H1 (cell line): Measurements from ENCODE around the gene BCHE. TPM values are rescaled to one million over a fixed set of nuclear protein-coding genes. Genes with fewer than 3 reads are reported as not detected.

ENCODE experiments used
- CTCF ChIA-PET: fragments of 300-600 bp; sonication (Branson Sonifier 250); formaldehyde crosslinking; loops from one replicate; lab custom pipeline; 2021; ENCODE audit not compliant: partially characterized antibody; lab: Charles Lee
- POLR2A ChIA-PET: fragments of 300-600 bp; sonication (Branson Sonifier 250); formaldehyde crosslinking; loops from one replicate; lab custom pipeline; 2021; ENCODE audit warnings: inconsistent platforms; ENCODE audit not compliant: partially characterized antibody; lab: Charles Lee
- DNase-seq, 2 experiments: peaks; one replicate each; pipeline versions ENCODE4 v3.0.0 to v3.0.0-alpha.2; 2010 to 2022; ENCODE audit warnings: low spot score in 2 of 2, low read depth in 1 of 2, mixed read lengths in 1 of 2
- FAIRE-seq: peaks from 2 replicates; lab custom pipeline; 2011; peaks lifted over from hg19 to GRCh38; lab: Jason Lieb, UNC
- H2AFZ ChIP-seq: 2 replicates; pipeline ENCODE4 v1.8.1; 2012; ENCODE audit warnings: low read length, inconsistent platforms
- H2AK5ac ChIP-seq: 2 replicates; pipeline ENCODE4 v1.6.1; 2013; ENCODE audit warnings: low read depth, low read length
- H2BK120ac ChIP-seq: replicated peaks from 2 replicates; pipeline ENCODE3; 2013; ENCODE audit warnings: low read depth, low read length, inconsistent platforms
- H2BK12ac ChIP-seq: 2 replicates; pipeline ENCODE4 v1.6.1; 2013; ENCODE audit warnings: low read depth, low read length
- H2BK15ac ChIP-seq: 2 replicates; pipeline ENCODE4 v1.6.1; 2013; ENCODE audit warnings: low read length
- H2BK20ac ChIP-seq: 2 replicates; pipeline ENCODE4 v1.6.1; 2013; ENCODE audit warnings: low read length
- H2BK5ac ChIP-seq: 2 replicates; pipeline ENCODE4 v1.6.1; 2013; ENCODE audit warnings: low read depth, low read length
- H3K14ac ChIP-seq: 2 replicates; pipeline ENCODE4 v1.6.1; 2013; ENCODE audit warnings: inconsistent platforms; ENCODE audit not compliant: insufficient read length
- H3K18ac ChIP-seq: 2 replicates; pipeline ENCODE4 v1.6.1; 2013; ENCODE audit warnings: low read length; ENCODE audit errors: extremely low read depth
- H3K23ac ChIP-seq: 2 replicates; pipeline ENCODE4 v1.6.1; 2013; ENCODE audit warnings: inconsistent platforms; ENCODE audit not compliant: insufficient read length
- H3K23me2 ChIP-seq: 2 replicates; pipeline ENCODE4 v1.6.1; 2013; ENCODE audit warnings: low read depth, low read length
- H3K27ac ChIP-seq: 2 replicates; pipeline ENCODE4 v1.6.1; 2011; ENCODE audit warnings: low read depth, low read length, inconsistent platforms
- H3K27me3 ChIP-seq, 4 experiments: replicated peaks in 1 of 4; 1 replicate in 1 of 4; 2 replicates in 3 of 4; pipeline versions ENCODE4 v1.6.1 to v1.8.1; 2011 to 2013; ENCODE audit warnings: low read length in 3 of 4, mild to moderate bottlenecking in 3 of 4, inconsistent platforms in 2 of 4, mixed read lengths in 2 of 4, moderate library complexity in 1 of 4; ENCODE audit not compliant: control insufficient read depth in 3 of 4, insufficient read depth in 3 of 4; ENCODE audit errors: extremely low read depth in 1 of 4
- H3K36me3 ChIP-seq, 4 experiments: 2 replicates each; pipeline versions ENCODE4 v1.6.1 to v1.8.1; 2011 to 2013; ENCODE audit warnings: mild to moderate bottlenecking in 4 of 4, low read length in 3 of 4, moderate library complexity in 2 of 4, control low read depth in 1 of 4, inconsistent platforms in 1 of 4; ENCODE audit not compliant: insufficient read depth in 4 of 4, control insufficient read depth in 2 of 4
- H3K4ac ChIP-seq: replicated peaks from 2 replicates; pipeline ENCODE3; 2013; ENCODE audit warnings: low read length, low read depth, mixed read lengths, inconsistent platforms; ENCODE audit not compliant: insufficient read length
- H3K4me1 ChIP-seq, 4 experiments: replicated peaks in 1 of 4; 1 replicate in 1 of 4; 2 replicates in 3 of 4; pipeline versions ENCODE4 v1.6.1 to v1.8.1; 2011 to 2013; ENCODE audit warnings: low read length in 3 of 4, inconsistent platforms in 2 of 4, mixed read lengths in 1 of 4; ENCODE audit not compliant: insufficient read depth in 4 of 4, control insufficient read depth in 3 of 4
- H3K4me2 ChIP-seq, 2 experiments: 2 replicates each; pipeline versions ENCODE4 v1.6.1 to v1.8.1; 2011 to 2013; ENCODE audit warnings: low read depth in 2 of 2, low read length in 2 of 2, control low read depth in 1 of 2, inconsistent platforms in 1 of 2, mild to moderate bottlenecking in 1 of 2; ENCODE audit not compliant: insufficient read depth in 1 of 2
- H3K4me3 ChIP-seq, 4 experiments: fragments of 200-600, 300-600 bp in 1 of 4; sonication (generic), shearing (Covaris generic), sonication (Bioruptor Twin) in 1 of 4; 2 replicates each; pipeline versions ENCODE4 v1.5.1 to v1.8.1; 2011 to 2016; ENCODE audit warnings: low read length in 4 of 4, low read depth in 3 of 4, control low read depth in 2 of 4, inconsistent platforms in 2 of 4, mild to moderate bottlenecking in 2 of 4, mixed read lengths in 1 of 4, moderate library complexity in 1 of 4; ENCODE audit not compliant: insufficient read depth in 2 of 4; ENCODE audit errors: extremely low read depth in 1 of 4
- H3K56ac ChIP-seq: replicated peaks from 2 replicates; pipeline ENCODE3; 2013; ENCODE audit warnings: low read depth, mild to moderate bottlenecking, mixed read lengths, low read length, inconsistent platforms; ENCODE audit not compliant: insufficient read length
- H3K79me1 ChIP-seq: 2 replicates; pipeline ENCODE4 v1.6.1; 2013; ENCODE audit warnings: low read depth, low read length, control low read depth
- H3K79me2 ChIP-seq, 2 experiments: 2 replicates each; pipeline versions ENCODE4 v1.6.1 to v1.8.1; 2012 to 2013; ENCODE audit warnings: low read length in 2 of 2, mild to moderate bottlenecking in 2 of 2, inconsistent platforms in 1 of 2; ENCODE audit not compliant: insufficient read depth in 2 of 2, control insufficient read depth in 1 of 2
- H3K9ac ChIP-seq, 4 experiments: replicated peaks in 1 of 4; 1 replicate in 1 of 4; 2 replicates in 3 of 4; pipeline versions ENCODE4 v1.6.1 to v1.8.1; 2011 to 2013; ENCODE audit warnings: low read depth in 3 of 4, low read length in 3 of 4, control low read depth in 2 of 4, mild to moderate bottlenecking in 2 of 4, moderate library complexity in 2 of 4, inconsistent platforms in 1 of 4; ENCODE audit errors: extremely low read depth in 1 of 4
- H3K9me3 ChIP-seq, 2 experiments: 2 replicates each; pipeline versions ENCODE4 v1.6.1 to v1.8.1; 2012 to 2013; ENCODE audit warnings: mild to moderate bottlenecking in 2 of 2, moderate library complexity in 2 of 2, control low read depth in 1 of 2, inconsistent platforms in 1 of 2, low read depth in 1 of 2, low read length in 1 of 2, mixed read lengths in 1 of 2; ENCODE audit not compliant: insufficient read depth in 2 of 2
- H4K20me1 ChIP-seq, 2 experiments: replicated peaks in 1 of 2; 2 replicates each; pipeline versions ENCODE3 to v1.8.1; 2011 to 2013; ENCODE audit warnings: inconsistent platforms in 2 of 2, low read length in 2 of 2, mild to moderate bottlenecking in 1 of 2; ENCODE audit not compliant: insufficient read depth in 2 of 2, control insufficient read depth in 1 of 2
- H4K5ac ChIP-seq: 2 replicates; pipeline ENCODE4 v1.6.1; 2013; ENCODE audit warnings: low read length, low read depth, mixed read lengths, inconsistent platforms; ENCODE audit not compliant: insufficient read length
- H4K8ac ChIP-seq: 2 replicates; pipeline ENCODE4 v1.8.0; 2013; ENCODE audit warnings: mild to moderate bottlenecking, moderate library complexity, low read length, inconsistent platforms; ENCODE audit not compliant: insufficient read depth; ENCODE audit errors: extremely low read depth
- H4K91ac ChIP-seq: replicated peaks from 2 replicates; pipeline ENCODE3; 2013; ENCODE audit warnings: low read length, mixed read lengths, inconsistent platforms; ENCODE audit not compliant: insufficient read length
- CBX5 ChIP-seq: fragments of 300-800, 300-1000 bp; sonication (generic); IDR thresholded peaks from 2 replicates; pipeline ENCODE4 v1.7.1; 2016; ENCODE audit warnings: antibody characterized with exemption, low read length, low read depth
- EZH2 ChIP-seq: fragments of 200-600 bp; sonication (generic); IDR thresholded peaks from 2 replicates; pipeline ENCODE4 v1.7.1; 2012; ENCODE audit warnings: low read depth, mild to moderate bottlenecking, moderate library complexity, low read length, inconsistent platforms; ENCODE audit not compliant: severe bottlenecking
- GABPA ChIP-seq: IDR thresholded peaks from 2 replicates; pipeline ENCODE4 v1.6.1; 2011; ENCODE audit warnings: mild to moderate bottlenecking, low read length, moderate library complexity, borderline replicate concordance; ENCODE audit not compliant: insufficient read depth
- KDM4A ChIP-seq: IDR thresholded peaks from one replicate; pipeline ENCODE4 v1.7.1; 2012; ENCODE audit warnings: low read depth, mild to moderate bottlenecking, moderate library complexity, low read length, inconsistent platforms; ENCODE audit not compliant: severe bottlenecking
- NANOG ChIP-seq: IDR thresholded peaks from 2 replicates; pipeline ENCODE4 v1.6.1; 2011; ENCODE audit warnings: low read length, low read depth, mild to moderate bottlenecking, inconsistent platforms; ENCODE audit not compliant: insufficient read depth, poor library complexity, severe bottlenecking
- POLR2A ChIP-seq, 2 experiments: IDR thresholded peaks; 1 replicate in 1 of 2; 2 replicates in 1 of 2; pipeline ENCODE4 v1.6.1; 2011; ENCODE audit warnings: low read depth in 2 of 2, low read length in 2 of 2, mild to moderate bottlenecking in 2 of 2; ENCODE audit errors: control extremely low read depth in 1 of 2
- POLR2AphosphoS5 ChIP-seq: IDR thresholded peaks from 2 replicates; pipeline ENCODE4 v1.6.1; 2011; ENCODE audit warnings: low read depth, low read length
- SIRT6 ChIP-seq: IDR thresholded peaks from one replicate; pipeline ENCODE4 v1.7.1; 2012; ENCODE audit warnings: low read length, inconsistent platforms
- SIX5 ChIP-seq: IDR thresholded peaks from 2 replicates; pipeline ENCODE4 v1.6.1; 2011; ENCODE audit warnings: mild to moderate bottlenecking, low read depth, low read length
- SRF ChIP-seq: IDR thresholded peaks from 2 replicates; pipeline ENCODE4 v1.6.1; 2011; ENCODE audit warnings: mild to moderate bottlenecking, low read depth, low read length, moderate library complexity
- TAF7 ChIP-seq: optimal IDR thresholded peaks from 2 replicates; pipeline ENCODE3; 2011; ENCODE audit warnings: low read depth, mild to moderate bottlenecking, inconsistent platforms, low read length, moderate library complexity, borderline replicate concordance
- TEAD4 ChIP-seq: IDR thresholded peaks from 2 replicates; pipeline ENCODE4 v1.6.1; 2012; ENCODE audit warnings: low read depth, low read length, inconsistent platforms, mixed read lengths
- YY1 ChIP-seq: IDR thresholded peaks from 2 replicates; pipeline ENCODE4 v1.6.1; 2011; ENCODE audit warnings: low read depth, mild to moderate bottlenecking, low read length
- WGBS, 2 experiments: shearing (Covaris generic) in 1 of 2; methylation state at CpG; one replicate each; pipeline versions ENCODE4 v1.1.6 to v1.1.7; 2013 to 2015; ENCODE audit warnings: low lambda C conversion rate in 2 of 2, mixed read lengths in 2 of 2, inconsistent platforms in 1 of 2, low coverage in 1 of 2, missing lambda C conversion rate in 1 of 2; ENCODE audit not compliant: insufficient replicate concordance in 2 of 2, insufficient coverage in 1 of 2, insufficient read length in 1 of 2; ENCODE audit errors: extremely low coverage in 1 of 2, missing lambda C conversion rate in 1 of 2; 5-methylcytosine and 5-hydroxymethylcytosine counted together
- polyA plus RNA-seq, 7 experiments: library from polyadenylated mRNA; depleted of rRNA in 3 of 7; stranded (reverse) in 5 of 7; unstranded in 2 of 7; fragments of >200 nt in 5 of 7; fragments of 200-250 nt in 2 of 7; gene quantifications; 1 replicate in 5 of 7; 2 replicates in 1 of 7; 4 replicates in 1 of 7; pipeline versions ENCODE4 v1.2.1 to v1.2.3, GENCODE V29; 2011 to 2013; ENCODE audit warnings: missing spikeins in 2 of 7, mixed read lengths in 2 of 7
- total RNA-seq: library from RNA; stranded (reverse); fragmentation: NEBNext Ultra II Directional; extraction: Animal tissue kit (Norgen Biotek cat#: 25700); gene quantifications from 2 replicates; pipeline ENCODE4 v1.2.1, GENCODE V29; 2021
- TF ChIP-seq, protein P1 (sequence below): IDR thresholded peaks from 2 replicates; pipeline ENCODE4 v1.6.1; 2012; ENCODE audit warnings: low read length, inconsistent platforms

The BCHE gene
- total and polyA plus RNA-seq, 2 of the 8 experiments (the other 6 are each of a cell fraction or from before 2014, with no cell fraction given): 0.56 to 1.9 TPM

DNA sequence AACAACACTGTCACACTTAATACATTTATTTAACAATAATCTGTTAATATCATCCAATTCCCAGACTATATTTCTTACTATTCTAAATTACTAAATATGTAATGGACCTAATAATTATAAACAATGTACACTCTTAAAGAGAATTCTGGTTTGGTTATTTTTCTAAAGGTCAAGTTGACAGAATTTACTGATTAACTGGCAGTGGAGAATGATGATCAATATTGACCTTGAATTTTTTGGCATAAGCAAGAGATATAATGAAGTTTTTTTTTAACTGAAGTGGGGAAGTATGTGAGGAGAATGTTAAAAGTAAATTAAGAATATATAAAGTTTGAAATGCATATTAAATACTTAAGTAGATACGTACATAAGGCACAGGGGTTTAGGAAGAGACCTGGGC, 33.8 kb downstream of the BCHE start:
- Histone ChIP-seq H2AFZ (no peak overlapping the region), H3K4ac (no peak overlapping the region), H4K8ac (no peak overlapping the region), H3K79me1 (no peaks in the 10 kb centered on the region), H3K23ac (no peak overlapping the region), H3K14ac (no peak overlapping the region), H2BK15ac (no peak overlapping the region), H4K20me1 (no peaks in the 10 kb centered on the region), H3K4me3 (no peak overlapping the region), H3K4me2 (no peak overlapping the region), H3K27ac (no peak overlapping the region), H3K36me3 (no peaks in the 10 kb centered on the region), H2BK5ac (no peak overlapping the region), H4K5ac (no peak overlapping the region), H3K79me2 (no peaks in the 10 kb centered on the region), H2BK12ac (no peak overlapping the region), H3K56ac (no peak overlapping the region), H3K27me3 (no peaks in the 10 kb centered on the region), H3K9ac (no peak overlapping the region), H3K23me2 (no peaks in the 10 kb centered on the region), H3K18ac (no peak overlapping the region), H3K4me1 (no peaks in the 10 kb centered on the region), H2AK5ac (no peak overlapping the region), H2BK120ac (no peak overlapping the region), H2BK20ac (no peak overlapping the region), H3K9me3 (no peaks in the 10 kb centered on the region), H4K91ac (no peak overlapping the region)
- DNase-seq: no peak
- FAIRE-seq: no peak
- WGBS, 2 experiments: 73% methylated on average over 1 of the region's 1 CpG; no CpG with 5 or more reads in 1 of the 2 experiments
- CTCF ChIA-PET: no interaction called here
- POLR2A ChIA-PET: no interaction called here
- TF ChIP-seq SRF (no peak), KDM4A (no peak), POLR2A (IDR thresholded peaks at IDR 0.05; ENCODE audit: control extremely low read depth in 1 of 2, low read depth in 2 of 2, low read length in 2 of 2) (no peak), GABPA (no peak), YY1 (no peak), TAF7 (no peak), TEAD4 (no peak), EZH2 (no peak), POLR2AphosphoS5 (no peak), SIRT6 (no peak), CBX5 (no peak), SIX5 (no peak), NANOG (no peak)
- TF ChIP-seq, protein P1, sequence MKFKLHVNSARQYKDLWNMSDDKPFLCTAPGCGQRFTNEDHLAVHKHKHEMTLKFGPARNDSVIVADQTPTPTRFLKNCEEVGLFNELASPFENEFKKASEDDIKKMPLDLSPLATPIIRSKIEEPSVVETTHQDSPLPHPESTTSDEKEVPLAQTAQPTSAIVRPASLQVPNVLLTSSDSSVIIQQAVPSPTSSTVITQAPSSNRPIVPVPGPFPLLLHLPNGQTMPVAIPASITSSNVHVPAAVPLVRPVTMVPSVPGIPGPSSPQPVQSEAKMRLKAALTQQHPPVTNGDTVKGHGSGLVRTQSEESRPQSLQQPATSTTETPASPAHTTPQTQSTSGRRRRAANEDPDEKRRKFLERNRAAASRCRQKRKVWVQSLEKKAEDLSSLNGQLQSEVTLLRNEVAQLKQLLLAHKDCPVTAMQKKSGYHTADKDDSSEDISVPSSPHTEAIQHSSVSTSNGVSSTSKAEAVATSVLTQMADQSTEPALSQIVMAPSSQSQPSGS: no peak
